ENCODE results near the gene SMARCC1. TPM values are rescaled to one million over a fixed set of nuclear protein-coding genes. Genes with fewer than 3 reads are reported as not detected.
A peak's percentile ranks its signal among the peaks of the same experiment; 100 is the strongest.

The SMARCC1 gene
- total RNA-seq, 1 experiment from 2014 or later = 84.2 TPM

- Histone ChIP-seq H3K36me3 (ENCODE audit: control insufficient read depth, insufficient read depth, low read length) (no peaks in the 10 kb centered on the region), H3K4me3 (ENCODE audit: low read depth in 2 of 2, low read length in 2 of 2) (no peak overlapping the region), H3K27ac (ENCODE audit: low read length) (no peak overlapping the region), H3K27me3 (ENCODE audit: control insufficient read depth, insufficient read depth, low read length) (no peaks in the 10 kb centered on the region), H3K9me3 (ENCODE audit: control insufficient read depth, insufficient read depth, low read depth, low read length) (no peaks in the 10 kb centered on the region), H3K4me1 (ENCODE audit: control insufficient read depth, insufficient read depth, low read length) (no peaks in the 10 kb centered on the region)
- in situ Hi-C loops (cut with HindIII; ENCODE audit: low pct_unique_long_range_greater_than_20kb, low sequenced_read_pairs) (no loop called here), intact Hi-C loops (cut with micrococcal nuclease; ENCODE audit: unreplicated experiment) (no loop called here)
- POLR2A ChIA-PET = no interaction called here
- TF ChIP-seq TCF7L2 (IDR thresholded peaks at IDR 0.05; ENCODE audit: low read depth, low read length) (no peak), REST (IDR thresholded peaks at IDR 0.05; ENCODE audit: insufficient read depth in 1 of 2, low read depth in 2 of 2, low read length in 1 of 2) (no peak), POLR2AphosphoS5 (IDR thresholded peaks at IDR 0.05; ENCODE audit: low read depth, low read length) (no peak), CTCF (IDR thresholded peaks at IDR 0.05) (no peak), SIN3A (IDR thresholded peaks at IDR 0.05; ENCODE audit: borderline replicate concordance, insufficient read depth, low read depth, low read length) (no peak)
- ATAC-seq (no peak), DNase-seq (ENCODE audit: low read depth, low spot score) (no peak)
- CTCF ChIA-PET = no interaction called here
- no TSS peak for BruUV-seq (replicated peaks)
Measured at GRCh38 chr3:47579875-47580274, 201.8 kb downstream of the SMARCC1 start.

- no peaks in the 10 kb centered on the region for H3K27me3 ChIP-seq (ENCODE audit: control insufficient read depth, insufficient read depth, low read length)
- ATAC-seq = peak; percentile 57
- no TSS peak for BruUV-seq (replicated peaks)
Measured at GRCh38 chr3:47578691-47579632, 202.7 kb downstream of the SMARCC1 start, which contains the start of gene CSPG5. TSS of gene CSPG5 (minus strand) at chr3:47578865. CDS start at chr3:47578693, 172 bp downstream.

More at GRCh38 chr3:47578691-47579632, 202.7 kb downstream of the SMARCC1 start, which contains the start of gene CSPG5:
- H3K9me3 ChIP-seq (ENCODE audit: control insufficient read depth, insufficient read depth, low read depth, low read length) = no peaks in the 10 kb centered on the region
- H3K27ac ChIP-seq (ENCODE audit: low read length) = no peak within 1 kb of the TSS
- ChIA-PET POLR2A (no interaction called here), CTCF (no interaction called here)
- TF ChIP-seq POLR2AphosphoS5 (IDR thresholded peaks at IDR 0.05; ENCODE audit: low read depth, low read length) (no peak), CTCF (IDR thresholded peaks at IDR 0.05) (no peak), TCF7L2 (IDR thresholded peaks at IDR 0.05; ENCODE audit: low read depth, low read length) (no peak), REST (IDR thresholded peaks at IDR 0.05; ENCODE audit: insufficient read depth in 1 of 2, low read depth in 2 of 2, low read length in 1 of 2) (no peak), SIN3A (IDR thresholded peaks at IDR 0.05; ENCODE audit: borderline replicate concordance, insufficient read depth, low read depth, low read length) (no peak)
- in situ Hi-C loops (cut with HindIII; ENCODE audit: low pct_unique_long_range_greater_than_20kb, low sequenced_read_pairs) = no loop called here
- no peaks in the 10 kb centered on the region for H3K4me1 ChIP-seq (ENCODE audit: control insufficient read depth, insufficient read depth, low read length)
- H3K36me3 ChIP-seq (ENCODE audit: control insufficient read depth, insufficient read depth, low read length) = no peaks in the 10 kb centered on the region
- intact Hi-C loops (cut with micrococcal nuclease; ENCODE audit: unreplicated experiment) = no loop called here
- DNase-seq (ENCODE audit: low read depth, low spot score) = no peak
- peak within 1 kb of the TSS; percentile 42 to 48 for H3K4me3 ChIP-seq (ENCODE audit: low read depth in 2 of 2, low read length in 2 of 2)

All from Panc1 (cell line).